HG02938 (cell line): ENCODE data around the gene NRDC.
A peak's percentile ranks its signal among the peaks of the same experiment; 100 is the strongest.
"Not testable (repeated sequence)": the region's sequence is repeated elsewhere in the genome, so short reads cannot be mapped to it uniquely, and the experiment has no call there.

Experiments used
- ATAC-seq: cut with Tn5 transposase; IDR thresholded peaks from one replicate; pipeline ENCODE4 v1.9.1; 2021; ENCODE audit warnings: mild to moderate bottlenecking, moderate library complexity; ENCODE audit not compliant: unreplicated experiment

The NRDC gene

DNA sequence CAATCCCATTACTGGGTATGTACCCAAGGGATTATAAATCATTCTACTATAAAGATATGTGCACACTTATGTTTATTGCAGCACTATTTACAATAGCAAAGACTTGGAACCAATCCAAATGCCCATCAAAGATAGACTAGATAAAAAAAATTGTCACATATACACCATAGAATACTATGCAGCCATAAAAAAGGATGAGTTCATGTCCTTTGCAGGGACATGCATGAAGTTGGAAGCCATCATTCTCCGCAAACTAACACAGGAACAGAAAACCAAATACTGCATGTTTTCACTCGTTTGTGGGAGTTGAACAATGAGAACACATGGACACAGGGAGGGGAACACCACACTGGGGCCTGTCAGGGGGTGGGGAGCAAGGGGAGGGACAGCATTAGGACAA, 16.2 kb upstream of the NRDC start:
- ATAC-seq, result not testable (repeated sequence)

GRCh38 chr1:51878308-51878615, 265 bp downstream of the NRDC start:
- ATAC-seq, result peak; percentile 14

- no peak for ATAC-seq
These were observed 856 bp downstream of the NRDC start for GRCh38 chr1:51877434-51878307.

DNA sequence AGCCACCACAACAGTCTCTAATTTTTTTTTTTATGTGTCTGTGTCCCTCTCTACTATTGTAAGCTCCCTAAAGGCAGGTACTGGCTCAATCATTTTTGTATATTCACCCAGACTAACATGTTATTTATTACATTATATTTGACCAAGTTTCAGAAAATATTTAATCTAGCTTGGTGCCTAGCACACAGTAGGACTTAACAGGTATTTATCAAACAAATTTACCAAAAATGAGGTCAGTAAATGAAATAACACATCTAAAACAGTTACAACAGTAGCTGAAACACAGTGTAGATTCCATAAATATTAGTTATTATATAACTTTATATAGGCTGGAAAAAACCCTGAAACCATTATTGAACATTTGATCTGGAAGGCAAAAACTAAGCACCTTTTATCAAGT, 2.7 kb downstream of the NRDC start:
- no peak for ATAC-seq

DNA sequence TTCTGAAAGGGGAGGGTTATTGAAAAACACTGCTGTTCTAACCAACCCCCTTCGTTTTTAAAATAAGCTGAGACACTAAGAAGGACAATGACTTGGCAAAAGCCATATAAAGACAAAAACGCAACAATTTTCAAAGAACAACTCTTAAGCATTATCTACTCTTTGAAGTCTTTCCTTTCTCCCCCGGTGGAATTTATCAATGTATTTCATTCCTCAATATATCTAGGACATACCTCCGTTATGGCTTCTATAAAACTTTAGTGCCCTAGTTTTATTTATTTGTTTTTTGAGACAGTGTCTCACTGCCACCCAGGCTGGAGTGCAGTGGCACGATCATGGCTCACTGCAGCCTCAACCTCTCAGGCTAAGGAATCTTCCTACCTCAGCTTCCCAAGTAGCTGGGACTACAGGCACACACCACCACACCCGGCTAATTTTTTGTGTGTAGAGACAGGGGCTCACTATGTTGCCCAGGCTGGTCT, 3.2 kb downstream of the NRDC start:
- no peak for ATAC-seq

- ATAC-seq, result not testable (repeated sequence)
These were observed 5.3 kb downstream of the NRDC start for GRCh38 chr1:51873270-51873669.

GRCh38 chr1:51871351-51871975, 7.1 kb downstream of the NRDC start:
- ATAC-seq, result no peak

DNA sequence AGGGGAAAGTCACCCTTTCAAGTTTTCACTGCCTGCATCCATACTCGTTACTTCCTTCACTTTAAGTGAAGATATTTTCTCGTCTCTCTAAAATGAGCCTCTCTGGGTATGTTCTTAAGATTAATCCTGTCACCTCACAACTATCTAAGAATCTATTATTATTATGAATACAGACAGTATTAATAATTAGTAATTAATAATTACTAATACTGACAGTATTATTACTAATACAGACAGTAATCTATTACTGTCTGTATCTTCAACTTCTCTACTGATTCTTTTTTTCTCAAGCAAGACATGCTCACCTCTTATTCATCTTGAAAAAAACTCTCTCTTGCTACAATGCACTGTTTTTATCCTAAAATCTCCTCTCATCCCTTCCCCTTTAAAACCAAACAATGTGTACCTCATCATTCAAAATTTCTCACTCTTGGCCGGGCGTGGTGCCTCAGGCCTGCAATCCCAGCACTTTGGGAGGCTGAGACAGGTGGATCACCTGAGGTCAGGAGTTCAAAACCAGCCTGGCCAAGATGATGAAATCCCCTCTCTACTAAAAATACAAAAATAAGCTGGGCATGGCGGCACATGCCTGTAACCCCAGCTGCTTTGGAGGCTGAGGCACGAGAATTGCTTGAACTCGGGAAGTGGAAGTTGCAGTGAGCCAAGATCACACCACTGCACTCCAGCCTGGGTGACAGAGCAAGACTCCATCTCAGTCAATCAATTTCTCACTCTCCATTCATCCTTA, 7.8 kb downstream of the NRDC start:
- no peak for ATAC-seq

- no peak for ATAC-seq
These were observed 10.9 kb downstream of the NRDC start for GRCh38 chr1:51867479-51868232.

- ATAC-seq, result peak; percentile 59
These were observed 15.1 kb downstream of the NRDC start for GRCh38 chr1:51863384-51863783.

DNA sequence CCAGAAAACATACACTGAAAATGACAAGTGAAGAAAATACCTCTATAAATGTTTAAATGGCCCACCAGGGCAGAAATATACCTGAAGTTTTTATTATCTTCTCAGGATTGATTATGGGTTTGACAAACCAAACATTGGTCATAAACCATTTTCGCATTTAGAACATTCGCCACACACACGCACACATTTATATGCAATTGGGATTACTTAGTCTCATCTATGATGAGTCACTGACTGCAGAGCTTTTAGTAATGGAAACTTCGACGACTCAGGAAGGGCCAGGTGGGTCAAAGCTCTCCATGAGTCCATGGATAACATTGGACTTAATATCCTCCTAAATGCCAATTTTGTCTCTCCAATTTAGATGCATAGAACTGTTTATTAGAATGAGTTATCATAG, 16.9 kb downstream of the NRDC start:
- no peak for ATAC-seq

DNA sequence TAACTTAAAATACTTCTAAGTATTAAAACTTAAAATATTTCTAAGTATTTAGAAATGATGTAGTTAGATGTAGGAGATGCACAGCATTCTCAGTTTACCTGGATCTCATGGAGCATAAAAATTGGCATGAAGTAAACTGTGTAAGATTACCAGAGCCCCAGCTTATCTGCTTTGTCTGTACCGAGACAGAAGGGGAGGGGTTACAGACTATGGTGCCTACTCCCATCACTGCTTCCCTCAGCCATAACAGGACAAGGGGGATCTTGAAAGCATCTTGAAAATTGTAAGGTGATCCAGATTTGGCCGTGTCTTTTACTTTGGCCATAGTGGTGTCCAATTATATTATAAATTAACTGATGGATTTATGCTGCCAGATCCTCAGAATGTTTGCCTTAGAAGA, 18.8 kb downstream of the NRDC start:
- ATAC-seq, result no peak

GRCh38 chr1:51859333-51859732, 19.2 kb downstream of the NRDC start:
- no peak for ATAC-seq

DNA sequence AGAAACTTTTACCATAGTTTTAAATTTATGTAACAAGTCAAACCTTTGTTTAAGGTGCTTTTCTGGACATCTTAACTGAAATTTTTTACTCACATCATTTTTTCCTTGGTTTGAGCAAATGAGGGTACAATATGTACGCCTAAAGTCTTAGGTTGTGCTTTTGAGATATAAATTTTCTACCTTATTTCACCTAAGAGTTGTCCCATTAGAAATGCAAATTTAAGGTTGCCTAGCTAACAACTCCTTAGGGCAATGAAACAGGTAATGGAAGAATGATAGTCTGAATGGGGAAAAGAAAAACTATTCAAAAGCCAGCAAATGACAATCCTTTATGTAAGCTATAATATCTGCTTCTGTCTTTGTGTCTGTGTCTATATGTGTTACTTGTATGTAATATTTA, 19.6 kb downstream of the NRDC start:
- no peak for ATAC-seq

GRCh38 chr1:51856745-51857144, 21.8 kb downstream of the NRDC start:
- no peak for ATAC-seq

DNA sequence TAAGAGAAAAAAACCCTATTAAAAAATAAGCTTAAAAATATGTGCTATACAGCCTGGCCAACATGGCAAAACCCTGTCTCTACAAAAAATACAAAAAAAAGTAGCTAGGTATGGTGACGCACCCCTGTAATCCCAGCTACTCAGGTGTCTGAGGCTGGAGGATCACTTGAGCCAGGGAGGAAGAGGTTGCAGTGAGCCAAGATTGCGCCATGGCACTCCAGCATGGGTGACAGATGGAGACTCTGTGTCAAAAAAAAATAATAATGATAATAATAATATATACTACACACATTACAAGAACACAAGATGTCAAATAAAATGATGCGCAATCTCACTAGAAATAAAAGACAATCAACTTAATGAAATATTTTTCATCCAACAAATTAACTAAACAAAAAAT, 22.9 kb downstream of the NRDC start:
- ATAC-seq, result no peak

GRCh38 chr1:51853360-51853759, 25.2 kb downstream of the NRDC start:
- ATAC-seq, result no peak

- no peak for ATAC-seq
These were observed 26.6 kb downstream of the NRDC start for GRCh38 chr1:51851882-51852396.

GRCh38 chr1:51850420-51851223, 27.9 kb downstream of the NRDC start:
- no peak for ATAC-seq

DNA sequence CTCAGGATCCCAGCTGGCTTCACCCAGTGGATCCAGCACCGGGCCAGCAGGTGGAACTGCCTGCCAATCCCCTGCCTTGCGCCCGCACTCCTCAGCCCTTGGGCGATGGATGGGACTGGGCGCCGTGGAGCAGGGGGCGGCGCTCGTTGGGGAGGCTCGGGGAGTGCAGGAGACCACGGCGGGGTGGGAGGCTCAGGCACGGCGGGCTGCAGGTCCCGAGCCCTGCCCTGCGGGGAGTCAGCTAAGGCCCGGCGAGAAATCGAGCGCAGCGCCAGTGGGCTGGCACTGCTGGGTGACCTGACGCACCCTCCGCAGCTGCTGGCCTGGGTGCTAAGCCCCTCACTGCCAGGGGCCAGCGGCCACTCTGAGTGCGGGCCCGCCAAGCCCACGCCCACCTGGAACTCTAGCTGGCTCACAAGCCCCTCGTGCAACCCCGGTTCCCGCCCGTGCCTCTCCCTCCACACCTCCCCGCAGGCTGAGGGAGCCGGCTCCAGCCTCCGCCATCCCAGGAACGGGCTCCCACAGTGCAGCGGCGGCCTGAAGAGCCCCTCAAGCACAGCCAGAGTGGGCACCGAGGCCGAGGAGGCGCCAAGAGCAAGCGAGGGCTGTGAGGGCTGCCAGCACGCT, 31.1 kb downstream of the NRDC start:
- no peak for ATAC-seq
